Suprapubic skin (tissue), 4 donors: ENCODE data around the gene KRT4. TPM values are rescaled to one million over a fixed set of nuclear protein-coding genes. Genes with fewer than 3 reads are reported as not detected.
"Not testable (repeated sequence)": the region's sequence is repeated elsewhere in the genome, so short reads cannot be mapped to it uniquely, and the experiment has no call there.

Experiments
- DNase-seq, 2 donors: peaks; one replicate each; pipeline ENCODE4 v3.0.0-alpha.2; 2019; ENCODE audit warnings: low spot score in 2 of 2
- H3K27ac ChIP-seq: fragments of 200-600 bp; sonication (generic); one replicate; pipeline ENCODE4 v1.5.1; 2019
- H3K27me3 ChIP-seq: fragments of 200-600 bp; sonication (generic); one replicate; pipeline ENCODE4 v1.5.1; 2019
- H3K36me3 ChIP-seq: fragments of 200-600 bp; sonication (generic); one replicate; pipeline ENCODE4 v1.5.1; 2019
- H3K4me1 ChIP-seq: fragments of 200-600 bp; sonication (generic); one replicate; pipeline ENCODE4 v1.5.1; 2019
- H3K4me3 ChIP-seq: fragments of 200-600 bp; sonication (generic); one replicate; pipeline ENCODE4 v1.5.1; 2019; ENCODE audit warnings: mild to moderate bottlenecking
- H3K9me3 ChIP-seq: fragments of 200-600 bp; sonication (generic); one replicate; pipeline ENCODE4 v1.5.1; 2019
- CTCF ChIP-seq, 2 donors: fragments of 200-600 bp in 1 of 2; fragments of 450-650 bp in 1 of 2; sonication (generic) in 1 of 2; IDR thresholded peaks; one replicate each; pipeline ENCODE4 v1.5.1; 2016 to 2019; ENCODE audit warnings: antibody characterized with exemption in 2 of 2, mild to moderate bottlenecking in 1 of 2, moderate library complexity in 1 of 2
- EP300 ChIP-seq: sonication (generic); formaldehyde crosslinking; IDR thresholded peaks from one replicate; pipeline ENCODE4 v1.6.1; 2017; ENCODE audit warnings: antibody characterized with exemption
- POLR2A ChIP-seq, 2 donors: fragments of 450-650 bp; IDR thresholded peaks; one replicate each; pipeline ENCODE4 v1.6.1; 2017; ENCODE audit warnings: antibody characterized with exemption in 2 of 2, mild to moderate bottlenecking in 2 of 2, moderate library complexity in 2 of 2
- POLR2AphosphoS5 ChIP-seq, 3 donors: sonication (generic); formaldehyde crosslinking; IDR thresholded peaks; one replicate each; pipeline ENCODE4 v1.6.1; 2017; ENCODE audit warnings: antibody characterized with exemption in 3 of 3
- WGBS: methylation state at CpG from one replicate; pipeline ENCODE4 v1.1.5; 2018; 5-methylcytosine and 5-hydroxymethylcytosine counted together
- total RNA-seq, 4 donors: library from RNA; depleted of rRNA; stranded (reverse); fragments of >200 nt; gene quantifications; one replicate each; pipeline ENCODE4 v1.1.0, GENCODE V29; 2016

KRT4 gene
- total RNA-seq, 4 donors from 2014 or later = 0.32 to 1.6 (median 0.76) TPM

GRCh38 chr12:52796839-52797528 lies 16.9 kb downstream of the KRT4 start:
- H3K4me1 ChIP-seq = no peaks in the 10 kb centered on the region
- no peak overlapping the region for H3K4me3 ChIP-seq
- no peaks in the 10 kb centered on the region for H3K36me3 ChIP-seq
- no peaks in the 10 kb centered on the region for H3K9me3 ChIP-seq
- no peak for DNase-seq
- H3K27me3 ChIP-seq = peaks cover 5% of the 10 kb centered on the region
- H3K27ac ChIP-seq = no peak overlapping the region
- TF ChIP-seq CTCF (IDR thresholded peaks at IDR 0.05) (no peak), EP300 (no peak), POLR2AphosphoS5 (IDR thresholded peaks at IDR 0.05) (no peak), POLR2A (IDR thresholded peaks at IDR 0.05) (no peak)
- WGBS = 89% methylated on average over 3 of the region's 3 CpGs

- 100% methylated on average over 2 of the region's 3 CpGs for WGBS
- Histone ChIP-seq H3K4me1 (no peaks in the 10 kb centered on the region), H3K9me3 (no peaks in the 10 kb centered on the region), H3K4me3 (no peak overlapping the region), H3K27me3 (peaks cover 9% of the 10 kb centered on the region), H3K27ac (no peak overlapping the region), H3K36me3 (no peaks in the 10 kb centered on the region)
- no peak for DNase-seq
- no peak for TF ChIP-seq POLR2AphosphoS5 (IDR thresholded peaks at IDR 0.05)
- no peak for TF ChIP-seq CTCF (IDR thresholded peaks at IDR 0.05)
- TF ChIP-seq EP300 = no peak
- no peak for TF ChIP-seq POLR2A (IDR thresholded peaks at IDR 0.05)
Observed at GRCh38 chr12:52796429-52796794, 17.5 kb downstream of the KRT4 start.

GRCh38 chr12:52795694-52796428 lies 18.1 kb downstream of the KRT4 start, which contains the start of gene KRT3:
KRT3 (minus strand) TSS chr12:52796117; CDS start chr12:52796042, 75 bp downstream.
- H3K9me3 ChIP-seq = no peaks in the 10 kb centered on the region
- WGBS = 90% methylated on average over 17 of the region's 17 CpGs
- no peak within 1 kb of the TSS for H3K27ac ChIP-seq
- no peaks in the 10 kb centered on the region for H3K36me3 ChIP-seq
- H3K4me3 ChIP-seq = no peak within 1 kb of the TSS
- no peak for DNase-seq
- no peaks in the 10 kb centered on the region for H3K4me1 ChIP-seq
- TF ChIP-seq CTCF (IDR thresholded peaks at IDR 0.05) (no peak), POLR2A (IDR thresholded peaks at IDR 0.05) (no peak), POLR2AphosphoS5 (IDR thresholded peaks at IDR 0.05) (no peak), EP300 (no peak)
- peaks cover 15% of the 10 kb centered on the region for H3K27me3 ChIP-seq

- not testable (repeated sequence) for H3K4me3 ChIP-seq, H3K4me1 ChIP-seq, H3K36me3 ChIP-seq, DNase-seq, H3K9me3 ChIP-seq, H3K27ac ChIP-seq
- peaks cover 19% of the 10 kb centered on the region for H3K27me3 ChIP-seq
- WGBS = 92% methylated on average over 2 of the region's 2 CpGs
Observed at GRCh38 chr12:52795332-52795674, 18.6 kb downstream of the KRT4 start.

GRCh38 chr12:52794479-52795331 lies 19.2 kb downstream of the KRT4 start:
- WGBS = 75% methylated on average over 5 of the region's 5 CpGs
- H3K27me3 ChIP-seq = peaks cover 24% of the 10 kb centered on the region
- peaks cover 6% of the 10 kb centered on the region for H3K4me1 ChIP-seq
- H3K36me3 ChIP-seq = no peaks in the 10 kb centered on the region
- H3K27ac ChIP-seq = no peak overlapping the region
- no peak overlapping the region for H3K4me3 ChIP-seq
- DNase-seq = no peak
- no peaks in the 10 kb centered on the region for H3K9me3 ChIP-seq
- no peak for TF ChIP-seq CTCF (IDR thresholded peaks at IDR 0.05)
- TF ChIP-seq EP300 = no peak
- TF ChIP-seq POLR2A (IDR thresholded peaks at IDR 0.05) = no peak
- no peak for TF ChIP-seq POLR2AphosphoS5 (IDR thresholded peaks at IDR 0.05)
